ENCODE data around the gene SKAP1.
"Not testable (repeated sequence)": the region's sequence is repeated elsewhere in the genome, so short reads cannot be mapped to it uniquely, and the experiment has no call there.

Gene SKAP1

GRCh38 chr17:48357779-48358602 lies 72.0 kb downstream of the SKAP1 start:
- Mint-ChIP-seq H3K4me3 (no peak overlapping the region), H3K4me1 (no peaks in the 10 kb centered on the region), H3K36me3 (peaks cover 8% of the 10 kb centered on the region), H3K27me3 (no peaks in the 10 kb centered on the region), H3K9me3 (no peaks in the 10 kb centered on the region), H3K27ac (no peak overlapping the region)
- no peak for DNase-seq
- CTCF ChIA-PET, result no interaction called here

GRCh38 chr17:48356866-48357265 lies 73.1 kb downstream of the SKAP1 start:
- H3K27ac Mint-ChIP-seq, result no peak overlapping the region
- H3K9me3 Mint-ChIP-seq, result no peaks in the 10 kb centered on the region
- DNase-seq, result no peak
- peaks cover 3% of the 10 kb centered on the region for H3K4me1 Mint-ChIP-seq
- CTCF ChIA-PET, result no interaction called here
- H3K4me3 Mint-ChIP-seq, result no peak overlapping the region
- H3K27me3 Mint-ChIP-seq, result no peaks in the 10 kb centered on the region
- H3K36me3 Mint-ChIP-seq, result peaks cover 7% of the 10 kb centered on the region

GRCh38 chr17:48352630-48353029 lies 77.4 kb downstream of the SKAP1 start:
- peaks cover 6% of the 10 kb centered on the region for H3K4me1 Mint-ChIP-seq
- no peak for DNase-seq
- H3K27me3 Mint-ChIP-seq, result no peaks in the 10 kb centered on the region
- CTCF ChIA-PET, result interaction anchor here (0.6 to 3.7 kb wide), 23 partner anchors 13 to 266 kb away, joined by 3 to 33 read pairs (median 4); partner anchors contain the start of gene HOXB5
- H3K9me3 Mint-ChIP-seq, result no peaks in the 10 kb centered on the region
- no peak overlapping the region for H3K4me3 Mint-ChIP-seq
- H3K36me3 Mint-ChIP-seq, result peaks cover 9% of the 10 kb centered on the region
- H3K27ac Mint-ChIP-seq, result no peak overlapping the region

GRCh38 chr17:48351911-48352332 lies 78.1 kb downstream of the SKAP1 start:
- H3K9me3 Mint-ChIP-seq, result no peaks in the 10 kb centered on the region
- no peak overlapping the region for H3K27ac Mint-ChIP-seq
- no peak for DNase-seq
- peaks cover 9% of the 10 kb centered on the region for H3K36me3 Mint-ChIP-seq
- CTCF ChIA-PET, result interaction anchor here (0.6 to 3.7 kb wide), 26 partner anchors 9 to 267 kb away, joined by 3 to 33 read pairs (median 4); partner anchors contain the start of gene HOXB5
- H3K4me3 Mint-ChIP-seq, result no peak overlapping the region
- no peaks in the 10 kb centered on the region for H3K27me3 Mint-ChIP-seq
- peaks cover 6% of the 10 kb centered on the region for H3K4me1 Mint-ChIP-seq

GRCh38 chr17:48348352-48348751 lies 81.7 kb downstream of the SKAP1 start:
- Mint-ChIP-seq H3K36me3 (peaks cover 27% of the 10 kb centered on the region), H3K4me3 (no peak overlapping the region), H3K4me1 (peaks cover 6% of the 10 kb centered on the region), H3K27me3 (no peaks in the 10 kb centered on the region), H3K27ac (no peak overlapping the region), H3K9me3 (no peaks in the 10 kb centered on the region)
- CTCF ChIA-PET, result interaction anchor here (0.7 to 1.7 kb wide), 2 partner anchors 12 to 144 kb away, joined by 3 to 6 read pairs; no protein-coding TSS in a partner anchor
- DNase-seq, result no peak

GRCh38 chr17:48347177-48347576 lies 82.8 kb downstream of the SKAP1 start:
- no peak overlapping the region for H3K27ac Mint-ChIP-seq
- no peak overlapping the region for H3K4me3 Mint-ChIP-seq
- peaks cover 30% of the 10 kb centered on the region for H3K36me3 Mint-ChIP-seq
- CTCF ChIA-PET, result interaction anchor here (1.0 to 1.7 kb wide), 2 partner anchors 11 to 236 kb away, joined by 3 to 6 read pairs; no protein-coding TSS in a partner anchor
- H3K27me3 Mint-ChIP-seq, result no peaks in the 10 kb centered on the region
- no peak for DNase-seq
- peaks cover 6% of the 10 kb centered on the region for H3K4me1 Mint-ChIP-seq
- H3K9me3 Mint-ChIP-seq, result no peaks in the 10 kb centered on the region

GRCh38 chr17:48344251-48344650 lies 85.8 kb downstream of the SKAP1 start:
- Mint-ChIP-seq H3K36me3 (peaks cover 35% of the 10 kb centered on the region), H3K4me3 (no peak overlapping the region), H3K27ac (no peak overlapping the region), H3K9me3 (no peaks in the 10 kb centered on the region), H3K4me1 (no peaks in the 10 kb centered on the region), H3K27me3 (no peaks in the 10 kb centered on the region)
- no peak for DNase-seq
- CTCF ChIA-PET, result no interaction called here

GRCh38 chr17:48340916-48341315 lies 89.1 kb downstream of the SKAP1 start:
- Mint-ChIP-seq H3K27me3 (no peaks in the 10 kb centered on the region), H3K27ac (no peak overlapping the region), H3K9me3 (no peaks in the 10 kb centered on the region), H3K4me1 (peaks cover 2% of the 10 kb centered on the region), H3K4me3 (no peak overlapping the region), H3K36me3 (peaks cover 39% of the 10 kb centered on the region)
- no peak for DNase-seq
- CTCF ChIA-PET, result interaction anchor here (0.9 to 2.3 kb wide), 3 partner anchors 11 to 277 kb away, joined by 3 to 9 read pairs (median 4); partner anchors contain the start of gene HOXB5

GRCh38 chr17:48338720-48339119 lies 91.3 kb downstream of the SKAP1 start:
- H3K4me3 Mint-ChIP-seq, result no peak overlapping the region
- peaks cover 22% of the 10 kb centered on the region for H3K36me3 Mint-ChIP-seq
- CTCF ChIA-PET, result interaction anchor here (0.7 to 2.3 kb wide), 4 partner anchors 13 to 254 kb away, joined by 4 to 9 read pairs (median 4); partner anchors contain the start of gene HOXB5
- H3K27ac Mint-ChIP-seq, result no peak overlapping the region
- DNase-seq, result no peak
- H3K9me3 Mint-ChIP-seq, result no peaks in the 10 kb centered on the region
- H3K4me1 Mint-ChIP-seq, result peaks cover 3% of the 10 kb centered on the region
- no peaks in the 10 kb centered on the region for H3K27me3 Mint-ChIP-seq

- H3K9me3 Mint-ChIP-seq, H3K4me3 Mint-ChIP-seq, DNase-seq, H3K27me3 Mint-ChIP-seq, H3K27ac Mint-ChIP-seq, H3K4me1 Mint-ChIP-seq: not testable (repeated sequence)
- H3K36me3 Mint-ChIP-seq, result peaks cover 22% of the 10 kb centered on the region
- CTCF ChIA-PET, result interaction anchor here (0.7 to 1.9 kb wide), 5 partner anchors 33 to 255 kb away, joined by 3 to 5 read pairs (median 4); partner anchors contain the start of gene HOXB5
Measured at GRCh38 chr17:48337903-48338302, 92.1 kb downstream of the SKAP1 start.

GRCh38 chr17:48336986-48337385 lies 93.0 kb downstream of the SKAP1 start:
- Mint-ChIP-seq H3K9me3 (no peaks in the 10 kb centered on the region), H3K27ac (no peak overlapping the region), H3K36me3 (peaks cover 16% of the 10 kb centered on the region), H3K4me3 (no peak overlapping the region), H3K27me3 (no peaks in the 10 kb centered on the region), H3K4me1 (peaks cover 5% of the 10 kb centered on the region)
- CTCF ChIA-PET, result interaction anchor here (1.3 to 4.2 kb wide), 7 partner anchors 8 to 281 kb away, joined by 3 to 29 read pairs (median 6); partner anchors contain the start of gene HOXB5
- no peak for DNase-seq

GRCh38 chr17:48335858-48336500 lies 94.0 kb downstream of the SKAP1 start:
- DNase-seq, result no peak
- Mint-ChIP-seq H3K36me3 (peaks cover 16% of the 10 kb centered on the region), H3K27ac (no peak overlapping the region), H3K4me1 (peaks cover 5% of the 10 kb centered on the region), H3K27me3 (no peaks in the 10 kb centered on the region), H3K4me3 (no peak overlapping the region), H3K9me3 (no peaks in the 10 kb centered on the region)
- CTCF ChIA-PET, result interaction anchor here (0.7 to 4.2 kb wide), 18 partner anchors 9 to 311 kb away, joined by 3 to 29 read pairs (median 4); partner anchors contain the start of gene HOXB5

- Mint-ChIP-seq H3K4me1 (peaks cover 8% of the 10 kb centered on the region), H3K27me3 (no peaks in the 10 kb centered on the region), H3K4me3 (no peak overlapping the region), H3K27ac (no peak overlapping the region), H3K9me3 (no peaks in the 10 kb centered on the region), H3K36me3 (peaks cover 23% of the 10 kb centered on the region)
- CTCF ChIA-PET, result interaction anchor here (0.7 to 4.2 kb wide), 16 partner anchors 10 to 310 kb away, joined by 3 to 29 read pairs (median 3); partner anchors contain the start of gene HOXB5
- DNase-seq, result no peak
Measured at GRCh38 chr17:48335146-48335784, 94.7 kb downstream of the SKAP1 start.
